ENCODE results near the gene CCDC106.

CCDC106 gene

GRCh38 chr19:55605637-55606470 is 42.2 kb upstream of the CCDC106 start, which contains the start of gene ZNF865:
TSS of gene ZNF865 (plus strand) at chr19:55605647. CDS start at chr19:55613619, 7,972 bp downstream.
- Histone ChIP-seq H3K4me1 (ENCODE audit: insufficient read depth, low read length) (peaks cover 25% of the 10 kb centered on the region), H3K36me3 (ENCODE audit: insufficient read depth, low read length) (peaks cover 6% of the 10 kb centered on the region), H3K9me3 (ENCODE audit: low read length) (no peaks in the 10 kb centered on the region), H3K4me3 (ENCODE audit: low read depth in 1 of 2, low read length in 2 of 2) (peak within 1 kb of the TSS; percentile 66 to 86), H3K27ac (ENCODE audit: low read depth, low read length) (peak within 1 kb of the TSS; percentile 93), H3K9ac (ENCODE audit: low read length) (peak within 1 kb of the TSS; percentile 65), H3K27me3 (ENCODE audit: control insufficient read depth in 1 of 2, insufficient read depth in 2 of 2, low read length in 2 of 2) (no peaks in the 10 kb centered on the region)

DNA sequence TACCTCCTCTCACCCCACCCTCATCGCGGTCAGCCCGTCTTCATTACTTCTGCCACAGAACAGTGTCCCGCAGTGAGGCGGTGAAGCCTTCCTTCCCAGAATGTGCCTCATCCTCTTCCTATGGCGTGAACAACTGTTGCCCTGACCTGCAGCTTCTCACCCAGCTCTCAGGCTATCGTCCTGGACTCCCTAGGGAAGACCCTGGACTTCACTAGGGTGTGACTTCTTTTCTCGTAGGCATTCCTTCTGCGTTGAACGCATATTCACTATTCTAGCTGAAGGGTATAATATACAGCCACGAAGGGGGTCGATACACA is 41.6 kb upstream of the CCDC106 start:
- H3K27me3 ChIP-seq (ENCODE audit: control insufficient read depth in 1 of 2, insufficient read depth in 2 of 2, low read length in 2 of 2) = no peaks in the 10 kb centered on the region
- no peaks in the 10 kb centered on the region for H3K9me3 ChIP-seq (ENCODE audit: low read length)
- H3K4me1 ChIP-seq (ENCODE audit: insufficient read depth, low read length) = peaks cover 23% of the 10 kb centered on the region
- H3K9ac ChIP-seq (ENCODE audit: low read length) = peak overlapping the region; percentile 65
- H3K36me3 ChIP-seq (ENCODE audit: insufficient read depth, low read length) = peaks cover 6% of the 10 kb centered on the region
- peak overlapping the region; percentile 20 for H3K27ac ChIP-seq (ENCODE audit: low read depth, low read length)
- peak overlapping the region in 1 of 2 donors; percentile 86 for H3K4me3 ChIP-seq (ENCODE audit: low read depth in 1 of 2, low read length in 2 of 2)

DNA sequence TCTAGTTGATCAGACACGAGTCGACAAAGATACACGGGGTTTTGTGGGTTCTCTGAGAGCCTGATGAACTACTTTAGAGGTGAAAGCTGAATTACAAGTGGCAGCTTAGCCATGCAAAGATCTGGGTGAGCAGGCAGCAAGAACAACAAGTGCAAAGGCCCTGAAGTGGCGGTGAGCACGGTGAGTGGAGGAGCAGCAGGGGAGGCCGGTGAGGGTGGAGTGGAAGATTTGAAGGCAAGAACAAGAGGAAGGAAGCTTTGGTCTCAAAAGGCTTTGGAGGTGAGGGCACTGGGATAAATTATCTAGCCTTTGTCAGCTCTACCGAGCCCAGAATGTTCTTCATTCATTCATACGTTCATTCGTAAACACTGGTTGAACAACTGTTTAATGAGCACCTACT is 41.2 kb upstream of the CCDC106 start:
- Histone ChIP-seq H3K4me1 (ENCODE audit: insufficient read depth, low read length) (peaks cover 25% of the 10 kb centered on the region), H3K9me3 (ENCODE audit: low read length) (no peaks in the 10 kb centered on the region), H3K4me3 (ENCODE audit: low read depth in 1 of 2, low read length in 2 of 2) (peak overlapping the region in 1 of 2 donors; percentile 86), H3K27me3 (ENCODE audit: control insufficient read depth in 1 of 2, insufficient read depth in 2 of 2, low read length in 2 of 2) (no peaks in the 10 kb centered on the region), H3K27ac (ENCODE audit: low read depth, low read length) (no peak overlapping the region), H3K36me3 (ENCODE audit: insufficient read depth, low read length) (peaks cover 6% of the 10 kb centered on the region), H3K9ac (ENCODE audit: low read length) (peak overlapping the region; percentile 65)

- Histone ChIP-seq H3K27ac (ENCODE audit: low read depth, low read length) (no peak overlapping the region), H3K27me3 (ENCODE audit: control insufficient read depth in 1 of 2, insufficient read depth in 2 of 2, low read length in 2 of 2) (no peaks in the 10 kb centered on the region), H3K4me1 (ENCODE audit: insufficient read depth, low read length) (peaks cover 27% of the 10 kb centered on the region), H3K4me3 (ENCODE audit: low read depth in 1 of 2, low read length in 2 of 2) (no peak overlapping the region), H3K36me3 (ENCODE audit: insufficient read depth, low read length) (peaks cover 6% of the 10 kb centered on the region), H3K9ac (ENCODE audit: low read length) (no peak overlapping the region), H3K9me3 (ENCODE audit: low read length) (no peaks in the 10 kb centered on the region)
Measured at GRCh38 chr19:55609326-55609725, 38.7 kb upstream of the CCDC106 start.

DNA sequence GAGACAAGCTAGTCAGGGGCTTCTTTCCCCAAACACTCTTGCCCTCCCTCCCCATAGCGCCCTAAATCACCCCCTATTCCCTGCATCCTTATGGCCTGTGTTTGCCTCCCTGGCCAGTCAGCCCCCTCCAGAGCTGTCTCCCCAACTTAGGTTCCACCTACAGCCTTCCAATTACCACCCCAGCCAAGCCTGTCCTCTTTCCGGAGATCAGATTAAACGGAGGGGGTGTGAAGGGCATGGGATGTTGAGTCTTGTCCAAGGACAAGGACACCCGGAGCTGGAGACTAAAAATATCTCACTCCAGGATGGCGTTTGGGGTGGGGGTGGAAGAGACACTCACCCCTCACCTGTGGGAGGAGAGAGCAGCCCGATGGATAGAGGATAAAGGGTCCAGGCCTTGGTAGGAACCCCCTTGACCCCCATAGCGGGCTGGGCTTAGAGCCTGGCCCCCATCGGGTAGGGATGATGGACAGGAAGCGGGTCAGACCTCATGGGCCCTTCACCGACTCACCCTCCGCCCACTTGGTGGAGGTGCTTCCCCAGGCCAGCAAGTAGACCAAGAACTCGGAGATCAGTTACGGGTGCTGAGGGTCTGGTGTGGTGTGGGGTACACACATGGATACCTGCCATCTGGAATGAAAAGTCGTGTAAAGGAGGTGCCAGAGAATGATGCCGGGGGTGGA is 36.6 kb upstream of the CCDC106 start:
- no peaks in the 10 kb centered on the region for H3K27me3 ChIP-seq (ENCODE audit: control insufficient read depth in 1 of 2, insufficient read depth in 2 of 2, low read length in 2 of 2)
- H3K27ac ChIP-seq (ENCODE audit: low read depth, low read length) = no peak overlapping the region
- H3K9me3 ChIP-seq (ENCODE audit: low read length) = no peaks in the 10 kb centered on the region
- peaks cover 10% of the 10 kb centered on the region for H3K36me3 ChIP-seq (ENCODE audit: insufficient read depth, low read length)
- H3K9ac ChIP-seq (ENCODE audit: low read length) = no peak overlapping the region
- H3K4me3 ChIP-seq (ENCODE audit: low read depth in 1 of 2, low read length in 2 of 2) = no peak overlapping the region
- H3K4me1 ChIP-seq (ENCODE audit: insufficient read depth, low read length) = peaks cover 19% of the 10 kb centered on the region

- Histone ChIP-seq H3K9ac (ENCODE audit: low read length) (no peak overlapping the region), H3K4me1 (ENCODE audit: insufficient read depth, low read length) (peaks cover 13% of the 10 kb centered on the region), H3K4me3 (ENCODE audit: low read depth in 1 of 2, low read length in 2 of 2) (no peak overlapping the region), H3K9me3 (ENCODE audit: low read length) (no peaks in the 10 kb centered on the region), H3K27me3 (ENCODE audit: control insufficient read depth in 1 of 2, insufficient read depth in 2 of 2, low read length in 2 of 2) (no peaks in the 10 kb centered on the region), H3K27ac (ENCODE audit: low read depth, low read length) (no peak overlapping the region), H3K36me3 (ENCODE audit: insufficient read depth, low read length) (peaks cover 9% of the 10 kb centered on the region)
Measured at GRCh38 chr19:55611983-55612645, 35.9 kb upstream of the CCDC106 start.

DNA sequence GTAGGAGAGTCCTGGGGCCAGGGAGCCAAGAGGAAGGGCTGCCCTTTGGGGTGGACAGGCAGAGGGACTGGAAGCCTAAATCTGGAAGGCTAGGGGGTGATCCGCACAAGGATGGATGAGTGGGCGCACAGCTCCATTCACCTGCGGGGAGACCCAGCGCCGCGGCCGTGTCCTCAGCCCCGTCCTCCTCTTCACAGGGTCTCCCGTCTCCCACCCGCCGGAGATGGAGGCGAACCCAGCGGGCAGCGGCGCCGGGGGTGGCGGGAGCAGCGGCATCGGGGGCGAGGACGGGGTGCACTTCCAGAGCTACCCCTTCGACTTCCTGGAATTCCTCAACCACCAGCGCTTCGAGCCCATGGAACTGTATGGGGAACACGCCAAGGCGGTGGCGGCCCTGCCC is 34.6 kb upstream of the CCDC106 start:
- H3K27ac ChIP-seq (ENCODE audit: low read depth, low read length) = no peak overlapping the region
- H3K36me3 ChIP-seq (ENCODE audit: insufficient read depth, low read length) = peaks cover 9% of the 10 kb centered on the region
- H3K9ac ChIP-seq (ENCODE audit: low read length) = no peak overlapping the region
- H3K4me1 ChIP-seq (ENCODE audit: insufficient read depth, low read length) = peaks cover 10% of the 10 kb centered on the region
- H3K4me3 ChIP-seq (ENCODE audit: low read depth in 1 of 2, low read length in 2 of 2) = no peak overlapping the region
- H3K9me3 ChIP-seq (ENCODE audit: low read length) = no peaks in the 10 kb centered on the region
- no peaks in the 10 kb centered on the region for H3K27me3 ChIP-seq (ENCODE audit: control insufficient read depth in 1 of 2, insufficient read depth in 2 of 2, low read length in 2 of 2)

DNA sequence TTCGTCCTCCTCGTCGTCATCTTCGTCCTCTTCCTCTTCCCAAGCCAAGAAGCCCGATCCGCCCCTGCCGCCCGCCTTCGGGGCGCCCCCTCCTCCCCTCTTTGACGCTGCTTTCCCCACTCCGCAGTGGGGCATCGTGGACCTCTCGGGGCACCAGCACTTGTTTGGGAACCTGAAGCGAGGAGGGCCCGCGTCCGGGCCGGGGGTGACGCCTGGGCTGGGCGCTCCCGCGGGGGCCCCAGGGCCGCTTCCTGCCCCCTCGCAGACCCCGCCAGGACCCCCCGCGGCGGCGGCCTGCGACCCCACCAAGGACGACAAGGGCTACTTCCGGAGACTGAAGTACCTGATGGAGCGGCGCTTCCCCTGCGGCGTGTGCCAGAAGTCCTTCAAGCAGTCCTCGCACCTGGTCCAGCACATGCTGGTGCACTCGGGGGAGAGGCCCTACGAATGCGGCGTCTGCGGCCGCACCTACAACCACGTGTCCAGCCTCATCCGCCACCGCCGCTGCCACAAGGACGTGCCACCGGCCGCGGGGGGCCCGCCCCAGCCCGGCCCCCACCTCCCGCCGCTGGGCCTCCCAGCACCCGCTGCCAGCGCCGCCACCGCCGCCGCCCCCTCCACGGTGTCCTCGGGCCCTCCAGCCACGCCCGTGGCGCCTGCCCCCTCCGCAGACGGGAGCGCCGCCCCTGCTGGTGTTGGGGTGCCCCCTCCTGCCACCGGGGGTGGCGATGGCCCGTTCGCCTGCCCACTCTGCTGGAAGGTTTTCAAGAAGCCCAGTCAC is 33.9 kb upstream of the CCDC106 start:
- Histone ChIP-seq H3K9me3 (ENCODE audit: low read length) (no peaks in the 10 kb centered on the region), H3K4me3 (ENCODE audit: low read depth in 1 of 2, low read length in 2 of 2) (no peak overlapping the region), H3K36me3 (ENCODE audit: insufficient read depth, low read length) (peaks cover 9% of the 10 kb centered on the region), H3K4me1 (ENCODE audit: insufficient read depth, low read length) (peaks cover 10% of the 10 kb centered on the region), H3K9ac (ENCODE audit: low read length) (no peak overlapping the region), H3K27ac (ENCODE audit: low read depth, low read length) (no peak overlapping the region), H3K27me3 (ENCODE audit: control insufficient read depth in 1 of 2, insufficient read depth in 2 of 2, low read length in 2 of 2) (no peaks in the 10 kb centered on the region)

GRCh38 chr19:55614711-55615542 is 33.1 kb upstream of the CCDC106 start:
- Histone ChIP-seq H3K9me3 (ENCODE audit: low read length) (no peaks in the 10 kb centered on the region), H3K27ac (ENCODE audit: low read depth, low read length) (no peak overlapping the region), H3K4me1 (ENCODE audit: insufficient read depth, low read length) (peaks cover 10% of the 10 kb centered on the region), H3K9ac (ENCODE audit: low read length) (no peak overlapping the region), H3K27me3 (ENCODE audit: control insufficient read depth in 1 of 2, insufficient read depth in 2 of 2, low read length in 2 of 2) (no peaks in the 10 kb centered on the region), H3K4me3 (ENCODE audit: low read depth in 1 of 2, low read length in 2 of 2) (no peak overlapping the region), H3K36me3 (ENCODE audit: insufficient read depth, low read length) (peaks cover 9% of the 10 kb centered on the region)

DNA sequence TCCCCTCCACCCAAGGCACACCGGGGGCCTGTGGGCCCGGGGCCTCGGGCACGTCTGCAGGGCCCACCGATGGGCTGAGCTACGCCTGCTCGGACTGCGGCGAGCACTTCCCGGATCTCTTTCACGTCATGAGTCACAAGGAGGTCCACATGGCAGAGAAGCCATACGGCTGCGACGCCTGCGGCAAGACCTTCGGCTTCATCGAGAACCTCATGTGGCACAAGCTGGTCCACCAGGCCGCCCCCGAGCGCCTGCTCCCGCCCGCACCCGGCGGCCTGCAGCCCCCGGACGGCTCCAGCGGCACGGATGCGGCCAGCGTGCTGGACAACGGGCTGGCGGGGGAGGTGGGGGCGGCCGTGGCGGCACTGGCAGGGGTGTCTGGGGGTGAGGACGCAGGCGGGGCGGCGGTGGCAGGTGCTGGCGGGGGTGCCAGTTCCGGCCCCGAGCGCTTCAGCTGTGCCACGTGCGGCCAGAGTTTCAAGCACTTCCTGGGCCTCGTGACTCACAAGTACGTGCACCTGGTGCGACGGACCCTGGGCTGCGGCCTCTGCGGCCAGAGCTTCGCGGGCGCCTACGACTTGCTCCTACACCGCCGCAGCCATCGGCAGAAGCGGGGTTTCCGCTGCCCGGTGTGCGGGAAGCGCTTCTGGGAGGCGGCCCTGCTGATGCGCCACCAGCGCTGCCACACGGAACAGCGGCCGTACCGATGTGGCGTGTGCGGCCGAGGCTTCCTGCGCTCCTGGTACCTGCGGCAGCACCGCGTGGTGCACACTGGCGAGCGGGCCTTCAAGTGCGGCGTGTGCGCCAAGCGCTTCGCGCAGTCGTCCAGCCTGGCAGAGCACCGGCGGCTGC is 32.2 kb upstream of the CCDC106 start:
- no peak overlapping the region for H3K9ac ChIP-seq (ENCODE audit: low read length)
- peaks cover 10% of the 10 kb centered on the region for H3K4me1 ChIP-seq (ENCODE audit: insufficient read depth, low read length)
- H3K27me3 ChIP-seq (ENCODE audit: control insufficient read depth in 1 of 2, insufficient read depth in 2 of 2, low read length in 2 of 2) = no peaks in the 10 kb centered on the region
- H3K36me3 ChIP-seq (ENCODE audit: insufficient read depth, low read length) = peaks cover 9% of the 10 kb centered on the region
- no peak overlapping the region for H3K4me3 ChIP-seq (ENCODE audit: low read depth in 1 of 2, low read length in 2 of 2)
- H3K9me3 ChIP-seq (ENCODE audit: low read length) = no peaks in the 10 kb centered on the region
- no peak overlapping the region for H3K27ac ChIP-seq (ENCODE audit: low read depth, low read length)
